Anterior cingulate cortex (tissue), 58 donors: ENCODE results near the gene LDAF1.
"Not testable (repeated sequence)": the region's sequence is repeated elsewhere in the genome, so short reads cannot be mapped to it uniquely, and the experiment has no call there.

Experiments used
- DNase-seq, 58 donors: peaks; one replicate each; lab custom pipeline; 2025; lab: John Stamatoyannopoulos, UW

Gene LDAF1

GRCh38 chr16:21190599-21190998 lies 32.1 kb downstream of the LDAF1 start:
- peak in 1 of 58 donors; percentile 0 for DNase-seq

- DNase-seq, result no peak
Measured at GRCh38 chr16:21192991-21193390, 34.5 kb downstream of the LDAF1 start.

GRCh38 chr16:21194771-21195301 lies 36.4 kb downstream of the LDAF1 start:
- peak in 32 of 58 donors; percentile 0 to 58 (median 21) for DNase-seq

GRCh38 chr16:21195330-21195729 lies 36.9 kb downstream of the LDAF1 start:
- not testable (repeated sequence) for DNase-seq

GRCh38 chr16:21197112-21197511 lies 38.6 kb downstream of the LDAF1 start:
- DNase-seq, result no peak

GRCh38 chr16:21197621-21198020 lies 39.1 kb downstream of the LDAF1 start:
- DNase-seq, result no peak

- DNase-seq, result no peak
Measured at GRCh38 chr16:21199607-21200218, 41.2 kb downstream of the LDAF1 start.

- DNase-seq, result no peak
Measured at GRCh38 chr16:21203155-21203797, 44.8 kb downstream of the LDAF1 start.

GRCh38 chr16:21205303-21205702 lies 46.8 kb downstream of the LDAF1 start:
- DNase-seq, result no peak

GRCh38 chr16:21206550-21206949 lies 48.1 kb downstream of the LDAF1 start:
- DNase-seq, result no peak

GRCh38 chr16:21208446-21209230 lies 50.2 kb downstream of the LDAF1 start:
- no peak for DNase-seq

- DNase-seq, result no peak
Measured at GRCh38 chr16:21211486-21211885, 53.0 kb downstream of the LDAF1 start, which contains the start of gene ZP2. Gene ZP2 (minus strand): TSS chr16:21211574. CDS start chr16:21211547, 27 bp downstream.

- no peak for DNase-seq
Measured at GRCh38 chr16:21214086-21214485, 55.6 kb downstream of the LDAF1 start.

GRCh38 chr16:21217121-21217520 lies 58.6 kb downstream of the LDAF1 start:
- no peak for DNase-seq

- DNase-seq, result peak in 5 of 58 donors; percentile 0 to 15 (median 0)
Measured at GRCh38 chr16:21218153-21218552, 59.7 kb downstream of the LDAF1 start.

GRCh38 chr16:21219551-21219950 lies 61.1 kb downstream of the LDAF1 start:
- DNase-seq, result no peak

GRCh38 chr16:21222495-21223337 lies 64.2 kb downstream of the LDAF1 start:
- no peak for DNase-seq

- DNase-seq, result peak in 1 of 58 donors; percentile 7
Measured at GRCh38 chr16:21223787-21224186, 65.3 kb downstream of the LDAF1 start.

GRCh38 chr16:21224800-21225199 lies 66.3 kb downstream of the LDAF1 start:
- no peak for DNase-seq

GRCh38 chr16:21226749-21227148 lies 68.3 kb downstream of the LDAF1 start:
- DNase-seq, result peak in 2 of 58 donors; percentile 24 to 35
